Astrocyte (in vitro differentiated cells and primary cell): ENCODE measurements around the gene RASSF5. TPM values are rescaled to one million over a fixed set of nuclear protein-coding genes. Genes with fewer than 3 reads are reported as not detected.

Experiments
- DNase-seq: peaks from one replicate; pipeline ENCODE4 v3.0.0-alpha.2; 2010; ENCODE audit warnings: low read depth
- FAIRE-seq: peaks from 2 replicates; lab custom pipeline; 2011; peaks lifted over from hg19 to GRCh38; lab: Jason Lieb, UNC
- H2AFZ ChIP-seq: 2 replicates; pipeline ENCODE4 v1.6.0; 2012; ENCODE audit warnings: low read depth, low read length, inconsistent platforms
- H3K27ac ChIP-seq: 2 replicates; pipeline ENCODE4 v1.5.1; 2011; ENCODE audit warnings: low read depth, low read length, inconsistent platforms
- H3K27me3 ChIP-seq: 2 replicates; pipeline ENCODE4 v1.6.0; 2011; ENCODE audit warnings: low read length, inconsistent platforms; ENCODE audit not compliant: insufficient read depth
- H3K36me3 ChIP-seq: 2 replicates; pipeline ENCODE4 v1.5.1; 2011; ENCODE audit warnings: low read length, inconsistent platforms; ENCODE audit not compliant: insufficient read depth
- H3K4me1 ChIP-seq: 2 replicates; pipeline ENCODE4 v1.5.1; 2011; ENCODE audit warnings: low read length, inconsistent platforms; ENCODE audit not compliant: insufficient read depth
- H3K4me2 ChIP-seq: 2 replicates; pipeline ENCODE4 v1.6.0; 2012; ENCODE audit warnings: low read length, inconsistent platforms
- H3K4me3 ChIP-seq: 2 replicates; pipeline ENCODE4 v1.5.1; 2011; ENCODE audit warnings: low read depth, mild to moderate bottlenecking, low read length, inconsistent platforms; ENCODE audit not compliant: insufficient read depth
- H3K79me2 ChIP-seq: 2 replicates; pipeline ENCODE4 v1.6.0; 2012; ENCODE audit warnings: mild to moderate bottlenecking, low read length, inconsistent platforms; ENCODE audit not compliant: insufficient read depth
- H3K9ac ChIP-seq: 2 replicates; pipeline ENCODE4 v1.6.0; 2012; ENCODE audit warnings: mild to moderate bottlenecking, low read length, inconsistent platforms
- H3K9me3 ChIP-seq: 2 replicates; pipeline ENCODE4 v1.5.1; 2012; ENCODE audit warnings: low read depth, mild to moderate bottlenecking, low read length, inconsistent platforms; ENCODE audit not compliant: insufficient read depth
- H4K20me1 ChIP-seq: 2 replicates; pipeline ENCODE4 v1.6.0; 2012; ENCODE audit warnings: low read length, inconsistent platforms; ENCODE audit not compliant: insufficient read depth
- H3K27ac Mint-ChIP-seq: one replicate; pipeline ENCODE4 v1.8.0; 2021; ENCODE audit warnings: mild to moderate bottlenecking, mixed read lengths; ENCODE audit not compliant: unreplicated experiment
- H3K27me3 Mint-ChIP-seq: one replicate; pipeline ENCODE4 v1.8.0; 2021; ENCODE audit warnings: low read depth, mixed read lengths; ENCODE audit not compliant: unreplicated experiment
- H3K36me3 Mint-ChIP-seq: one replicate; pipeline ENCODE4 v1.8.0; 2021; ENCODE audit warnings: low read depth, mixed read lengths; ENCODE audit not compliant: unreplicated experiment
- H3K4me1 Mint-ChIP-seq: one replicate; pipeline ENCODE4 v1.8.0; 2021; ENCODE audit warnings: low read depth, mixed read lengths; ENCODE audit not compliant: unreplicated experiment
- H3K4me3 Mint-ChIP-seq: one replicate; pipeline ENCODE4 v1.8.0; 2021; ENCODE audit warnings: mild to moderate bottlenecking, moderate library complexity, mixed read lengths; ENCODE audit not compliant: unreplicated experiment
- H3K9me3 Mint-ChIP-seq: one replicate; pipeline ENCODE4 v1.8.0; 2021; ENCODE audit warnings: mild to moderate bottlenecking, mixed read lengths; ENCODE audit not compliant: unreplicated experiment
- EZH2 ChIP-seq: IDR thresholded peaks from 2 replicates; pipeline ENCODE4 v1.6.1; 2012; ENCODE audit warnings: mild to moderate bottlenecking, low read length, inconsistent platforms; ENCODE audit not compliant: insufficient read depth
- total RNA-seq: library from RNA; stranded (reverse); gene quantifications from 2 replicates; pipeline ENCODE4 v1.2.1, GENCODE V29; 2021
- TF ChIP-seq, protein P1 (sequence below): IDR thresholded peaks from 2 replicates; pipeline ENCODE4 v1.5.1; 2011; ENCODE audit warnings: low read depth, mild to moderate bottlenecking, inconsistent platforms, low read length, moderate library complexity; ENCODE audit not compliant: insufficient read depth

Gene RASSF5
- total RNA-seq, 1 donor from 2014 or later, result 0.43 TPM

DNA sequence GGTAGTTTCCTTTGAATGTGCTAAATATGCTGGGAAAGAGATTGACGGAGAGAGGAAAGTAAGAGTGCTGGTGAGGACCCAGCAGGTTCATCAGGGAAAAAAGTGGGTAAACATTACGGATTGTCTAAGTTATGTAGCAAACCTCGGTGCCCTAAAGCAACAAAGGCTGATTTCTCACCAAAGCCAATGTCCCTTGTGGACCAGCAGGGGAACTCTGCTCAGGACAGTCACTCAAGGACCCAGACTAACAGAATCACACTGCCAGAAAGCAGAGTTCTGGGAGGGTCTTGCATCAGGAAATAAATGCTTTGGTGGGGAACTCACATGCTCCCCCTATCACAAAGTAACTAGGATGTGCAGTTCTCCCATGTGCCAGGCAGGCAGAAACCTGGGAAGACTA is 38.8 kb upstream of the RASSF5 start:
- DNase-seq (no peak), FAIRE-seq (no peak)
- Mint-ChIP-seq H3K27me3 (no peaks in the 10 kb centered on the region), H3K9me3 (no peaks in the 10 kb centered on the region), H3K36me3 (peaks cover 5% of the 10 kb centered on the region), H3K4me3 (no peak overlapping the region), H3K27ac (no peak overlapping the region), H3K4me1 (peaks cover 44% of the 10 kb centered on the region)
- H3K9me3 ChIP-seq, result no peaks in the 10 kb centered on the region
- H3K4me3 ChIP-seq, result no peak overlapping the region
- TF ChIP-seq EZH2, result no peak
- TF ChIP-seq, protein P1, sequence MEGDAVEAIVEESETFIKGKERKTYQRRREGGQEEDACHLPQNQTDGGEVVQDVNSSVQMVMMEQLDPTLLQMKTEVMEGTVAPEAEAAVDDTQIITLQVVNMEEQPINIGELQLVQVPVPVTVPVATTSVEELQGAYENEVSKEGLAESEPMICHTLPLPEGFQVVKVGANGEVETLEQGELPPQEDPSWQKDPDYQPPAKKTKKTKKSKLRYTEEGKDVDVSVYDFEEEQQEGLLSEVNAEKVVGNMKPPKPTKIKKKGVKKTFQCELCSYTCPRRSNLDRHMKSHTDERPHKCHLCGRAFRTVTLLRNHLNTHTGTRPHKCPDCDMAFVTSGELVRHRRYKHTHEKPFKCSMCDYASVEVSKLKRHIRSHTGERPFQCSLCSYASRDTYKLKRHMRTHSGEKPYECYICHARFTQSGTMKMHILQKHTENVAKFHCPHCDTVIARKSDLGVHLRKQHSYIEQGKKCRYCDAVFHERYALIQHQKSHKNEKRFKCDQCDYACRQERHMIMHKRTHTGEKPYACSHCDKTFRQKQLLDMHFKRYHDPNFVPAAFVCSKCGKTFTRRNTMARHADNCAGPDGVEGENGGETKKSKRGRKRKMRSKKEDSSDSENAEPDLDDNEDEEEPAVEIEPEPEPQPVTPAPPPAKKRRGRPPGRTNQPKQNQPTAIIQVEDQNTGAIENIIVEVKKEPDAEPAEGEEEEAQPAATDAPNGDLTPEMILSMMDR, result no peak
- no peak overlapping the region for H2AFZ ChIP-seq
- no peak overlapping the region for H3K4me2 ChIP-seq
- H4K20me1 ChIP-seq, result peaks cover 13% of the 10 kb centered on the region
- no peak overlapping the region for H3K27ac ChIP-seq
- peaks cover 7% of the 10 kb centered on the region for H3K79me2 ChIP-seq
- H3K9ac ChIP-seq, result no peak overlapping the region
- H3K36me3 ChIP-seq, result no peaks in the 10 kb centered on the region
- H3K27me3 ChIP-seq, result no peaks in the 10 kb centered on the region
- H3K4me1 ChIP-seq, result peaks cover 49% of the 10 kb centered on the region

- H3K79me2 ChIP-seq, result peaks cover 7% of the 10 kb centered on the region
- H3K4me1 ChIP-seq, result peaks cover 47% of the 10 kb centered on the region
- H2AFZ ChIP-seq, result peak overlapping the region; percentile 78
- H3K27me3 ChIP-seq, result no peaks in the 10 kb centered on the region
- FAIRE-seq (no peak), DNase-seq (no peak)
- no peaks in the 10 kb centered on the region for H3K9me3 ChIP-seq
- H3K9ac ChIP-seq, result no peak overlapping the region
- peaks cover 13% of the 10 kb centered on the region for H4K20me1 ChIP-seq
- peaks cover 42% of the 10 kb centered on the region for H3K4me1 Mint-ChIP-seq
- no peaks in the 10 kb centered on the region for H3K27me3 Mint-ChIP-seq
- H3K4me2 ChIP-seq, result peak overlapping the region; percentile 98
- H3K36me3 ChIP-seq, result no peaks in the 10 kb centered on the region
- no peaks in the 10 kb centered on the region for H3K9me3 Mint-ChIP-seq
- H3K4me3 ChIP-seq, result peak overlapping the region; percentile 79
- TF ChIP-seq, protein P1, result no peak
- H3K27ac ChIP-seq, result peak overlapping the region; percentile 64
- peaks cover 8% of the 10 kb centered on the region for H3K36me3 Mint-ChIP-seq
- peak overlapping the region; percentile 59 for H3K27ac Mint-ChIP-seq
- peak overlapping the region; percentile 84 for H3K4me3 Mint-ChIP-seq
Measured at GRCh38 chr1:206469411-206469932, 37.9 kb upstream of the RASSF5 start.

- Histone ChIP-seq H3K9ac (peak within 1 kb of the TSS; percentile 83), H3K79me2 (peaks cover 7% of the 10 kb centered on the region), H3K4me1 (peaks cover 40% of the 10 kb centered on the region), H4K20me1 (peaks cover 13% of the 10 kb centered on the region), H3K27me3 (no peaks in the 10 kb centered on the region), H3K4me3 (peak within 1 kb of the TSS; percentile 79), H3K27ac (peak within 1 kb of the TSS; percentile 64), H3K9me3 (no peaks in the 10 kb centered on the region), H2AFZ (peak within 1 kb of the TSS; percentile 78), H3K4me2 (peak within 1 kb of the TSS; percentile 98), H3K36me3 (no peaks in the 10 kb centered on the region)
- Mint-ChIP-seq H3K36me3 (peaks cover 8% of the 10 kb centered on the region), H3K9me3 (no peaks in the 10 kb centered on the region), H3K4me3 (peak within 1 kb of the TSS; percentile 84), H3K27ac (peak within 1 kb of the TSS; percentile 59), H3K27me3 (no peaks in the 10 kb centered on the region), H3K4me1 (peaks cover 37% of the 10 kb centered on the region)
- FAIRE-seq (no peak), DNase-seq (peak; percentile 58)
- TF ChIP-seq, protein P1, result no peak
- no peak for TF ChIP-seq EZH2
Measured at GRCh38 chr1:206469933-206470691, 37.2 kb upstream of the RASSF5 start, which contains the start of gene IKBKE. Gene IKBKE (plus strand): TSS chr1:206470476. CDS start chr1:206473228, 2,752 bp downstream.
